Stimulated activated naive B cell treated with anti-CD40 and anti-IgM and Interleukin-4, amounts not matched to agents 10 μg/mL and 1 μg/mL and 100 μg/mL, for 72 hours (primary cell): ENCODE data around the gene CLEC1A.

Experiments used
- ATAC-seq, 2 donors: fragments of 150-1000 bp; cut with Tn5 transposase; replicated peaks; 2 replicates each; pipeline ENCODE4 v1.10.0; 2021; ENCODE audit warnings: moderate library complexity in 1 of 2
- DNase-seq: peaks from one replicate; pipeline ENCODE4 v3.0.0; 2021
- H3K27ac Mint-ChIP-seq: one replicate; pipeline ENCODE4 v1.8.0; 2022; ENCODE audit warnings: mild to moderate bottlenecking, mixed read lengths
- H3K27me3 Mint-ChIP-seq, 2 donors: one replicate each; pipeline ENCODE4 v1.8.0; 2022; ENCODE audit warnings: mixed read lengths in 2 of 2
- H3K36me3 Mint-ChIP-seq, 2 donors: one replicate each; pipeline ENCODE4 v1.8.0; 2022; ENCODE audit warnings: mixed read lengths in 2 of 2, mild to moderate bottlenecking in 1 of 2
- H3K4me1 Mint-ChIP-seq, 2 donors: one replicate each; pipeline ENCODE4 v1.8.0; 2022; ENCODE audit warnings: mixed read lengths in 2 of 2, mild to moderate bottlenecking in 1 of 2
- H3K4me3 Mint-ChIP-seq, 2 donors: one replicate each; pipeline ENCODE4 v1.8.0; 2022; ENCODE audit warnings: mild to moderate bottlenecking in 2 of 2, mixed read lengths in 2 of 2, moderate library complexity in 1 of 2
- H3K9me3 Mint-ChIP-seq, 2 donors: one replicate each; pipeline ENCODE4 v1.8.0; 2022; ENCODE audit warnings: mixed read lengths in 2 of 2, mild to moderate bottlenecking in 1 of 2

Gene CLEC1A

DNA sequence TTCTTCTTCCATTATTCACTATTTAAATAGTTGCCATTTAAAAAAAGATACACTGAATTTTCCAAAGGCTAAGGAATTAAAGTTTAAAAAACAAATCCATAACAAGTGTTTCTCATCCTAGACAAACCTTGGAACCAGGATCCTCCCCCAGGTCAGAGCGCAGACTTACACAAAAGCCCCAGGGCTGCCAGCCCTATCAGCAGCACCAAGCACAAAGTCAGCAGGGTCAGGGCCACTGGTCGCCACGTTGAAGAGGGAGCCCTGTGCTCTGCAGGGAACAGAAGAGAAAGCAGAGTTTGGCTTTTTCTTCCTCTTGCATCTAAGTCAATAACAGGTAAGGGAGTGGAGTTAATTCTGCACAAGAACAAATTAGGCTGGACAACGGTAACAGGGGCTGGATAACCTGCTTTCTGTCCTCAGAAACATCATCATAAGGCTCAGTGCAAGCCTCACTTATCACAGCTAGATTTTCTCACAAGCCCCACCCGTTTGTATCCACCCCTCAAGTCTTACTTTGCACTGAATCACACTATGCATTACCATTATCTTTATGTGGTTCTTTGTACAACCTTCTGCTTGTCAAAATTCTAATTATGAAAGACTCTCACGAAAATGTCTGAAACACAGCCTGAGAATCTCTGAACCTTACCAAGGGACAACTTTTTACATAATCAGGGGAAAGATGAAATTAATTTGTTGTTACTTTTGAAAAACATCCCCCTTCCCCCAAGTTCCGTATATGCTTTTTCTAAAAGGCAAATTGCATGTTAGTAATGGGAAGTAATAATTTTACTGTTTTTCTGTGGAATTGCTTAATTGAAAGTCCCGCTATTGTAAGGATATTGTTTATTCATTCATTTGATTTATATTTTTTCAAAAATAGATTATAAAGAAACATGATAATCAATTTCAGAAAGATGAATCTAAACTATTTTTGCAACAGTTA, 9.6 kb downstream of the CLEC1A start:
- H3K27ac Mint-ChIP-seq: no peak overlapping the region
- H3K9me3 Mint-ChIP-seq: peaks cover 5 to 6% of the 10 kb centered on the region in 2 donors
- peaks cover 0 to 6% of the 10 kb centered on the region in 2 donors for H3K36me3 Mint-ChIP-seq
- ATAC-seq: no peak
- no peak overlapping the region for H3K4me3 Mint-ChIP-seq
- H3K4me1 Mint-ChIP-seq: peaks cover 0 to 3% of the 10 kb centered on the region in 2 donors
- H3K27me3 Mint-ChIP-seq: peaks cover 12 to 17% of the 10 kb centered on the region in 2 donors
- DNase-seq: no peak

DNA sequence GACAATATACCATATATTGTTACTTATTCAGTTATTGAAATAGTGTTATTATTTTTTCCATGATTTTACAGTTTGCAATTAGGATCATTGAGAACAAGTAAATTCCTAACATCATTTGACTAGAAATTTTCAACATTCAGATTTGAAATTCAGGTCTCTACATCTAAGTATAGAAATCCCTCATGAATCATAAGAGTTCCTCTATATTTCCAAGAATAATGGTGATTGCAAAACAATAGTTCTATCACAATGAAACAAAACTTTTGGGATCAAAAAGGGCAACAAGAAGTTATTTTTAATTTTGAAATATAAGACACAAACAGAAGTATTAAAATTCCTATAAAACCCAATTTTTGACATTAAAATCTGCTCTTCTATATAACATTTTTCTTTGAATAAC, 10.8 kb downstream of the CLEC1A start:
- ATAC-seq (no peak), DNase-seq (no peak)
- Mint-ChIP-seq H3K4me3 (no peak overlapping the region), H3K36me3 (peaks cover 2 to 11% of the 10 kb centered on the region in 2 donors), H3K27ac (no peak overlapping the region), H3K9me3 (peaks cover 9 to 15% of the 10 kb centered on the region in 2 donors), H3K27me3 (peaks cover 17 to 19% of the 10 kb centered on the region in 2 donors), H3K4me1 (peaks cover 0 to 3% of the 10 kb centered on the region in 2 donors)

DNA sequence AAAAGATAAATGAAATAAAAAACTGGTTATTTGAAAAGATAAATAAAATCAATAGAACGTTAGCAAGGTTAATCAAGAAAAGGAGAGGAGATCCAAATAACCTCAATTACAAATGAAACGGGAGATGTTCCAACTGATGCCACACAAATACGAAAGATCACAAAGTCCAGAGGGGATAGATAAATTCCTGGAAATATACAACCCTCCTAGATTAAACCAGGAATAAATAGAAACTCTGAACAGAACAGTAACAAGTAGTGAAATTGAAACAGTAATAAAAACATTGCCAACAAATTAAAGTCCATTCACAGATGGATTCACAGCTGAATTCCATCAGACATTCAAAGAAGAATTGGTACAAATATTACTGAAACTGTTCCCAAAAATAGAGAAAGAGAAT, 12.4 kb downstream of the CLEC1A start:
- Mint-ChIP-seq H3K9me3 (peaks cover 9 to 18% of the 10 kb centered on the region in 2 donors), H3K4me3 (no peak overlapping the region), H3K4me1 (peaks cover 0 to 3% of the 10 kb centered on the region in 2 donors), H3K27me3 (peaks cover 28 to 36% of the 10 kb centered on the region in 2 donors), H3K36me3 (peaks cover 2 to 11% of the 10 kb centered on the region in 2 donors), H3K27ac (no peak overlapping the region)
- DNase-seq (no peak), ATAC-seq (no peak)

DNA sequence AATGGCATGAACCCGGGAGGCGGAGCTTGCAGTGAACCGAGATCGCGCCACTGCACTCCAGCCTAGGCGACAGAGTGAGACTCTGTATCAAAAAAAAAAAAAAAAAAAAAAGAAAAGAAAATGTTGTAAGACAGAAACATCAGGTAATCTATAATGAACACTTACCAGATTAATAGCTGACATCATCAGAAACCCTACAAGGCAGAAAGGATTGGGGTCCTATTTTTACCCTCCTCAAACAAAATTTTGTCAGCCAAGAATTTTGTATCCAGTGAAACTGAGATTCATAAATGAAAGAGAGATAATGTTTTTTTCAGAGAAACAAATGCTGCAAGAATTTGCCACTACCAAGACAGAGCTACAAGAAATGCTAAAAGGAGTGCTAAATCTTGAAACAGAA, 14.1 kb downstream of the CLEC1A start:
- ATAC-seq (no peak), DNase-seq (no peak)
- H3K4me3 Mint-ChIP-seq: no peak overlapping the region
- no peaks in the 10 kb centered on the region for H3K4me1 Mint-ChIP-seq
- H3K27ac Mint-ChIP-seq: no peak overlapping the region
- H3K9me3 Mint-ChIP-seq: peaks cover 11 to 18% of the 10 kb centered on the region in 2 donors
- peaks cover 2 to 11% of the 10 kb centered on the region in 2 donors for H3K36me3 Mint-ChIP-seq
- H3K27me3 Mint-ChIP-seq: peaks cover 25 to 44% of the 10 kb centered on the region in 2 donors

DNA sequence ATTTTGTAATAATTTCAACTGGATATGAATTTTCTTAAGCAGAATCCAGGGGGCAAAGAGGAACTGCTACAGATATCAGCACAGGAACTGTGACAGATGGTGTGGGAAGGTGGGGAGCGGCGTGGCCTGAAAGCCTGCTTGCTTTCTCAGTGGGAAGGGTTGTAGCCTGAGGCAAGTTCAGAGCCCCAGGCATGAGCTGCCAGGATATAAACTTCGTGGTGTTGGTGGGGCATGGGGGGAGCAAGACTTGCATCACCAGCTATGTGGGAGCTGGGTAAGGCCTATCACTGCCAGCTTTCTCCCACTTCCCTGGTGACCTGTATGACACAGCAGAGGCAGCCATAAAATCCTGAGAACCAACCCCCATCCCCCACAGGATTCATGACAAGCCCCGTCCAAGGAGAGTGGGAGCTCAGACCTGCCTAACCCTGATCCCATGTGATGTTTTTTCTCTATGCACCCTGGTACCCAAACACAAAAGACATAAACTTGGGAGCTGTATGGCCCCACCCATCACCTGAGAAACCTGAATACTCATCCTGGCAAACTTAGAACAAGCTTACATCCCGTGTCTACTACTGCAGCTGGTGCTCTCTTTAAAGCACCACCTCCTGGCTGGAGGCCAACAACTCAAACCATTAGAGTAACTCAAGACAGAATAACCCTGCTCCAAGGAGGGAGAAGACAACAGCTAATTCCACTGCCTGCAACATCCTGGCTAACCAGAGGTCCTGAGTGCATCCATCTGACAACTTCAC, 16.5 kb downstream of the CLEC1A start:
- no peak for ATAC-seq
- DNase-seq: no peak
- H3K36me3 Mint-ChIP-seq: peaks cover 2 to 11% of the 10 kb centered on the region in 2 donors
- H3K27ac Mint-ChIP-seq: no peak overlapping the region
- H3K4me1 Mint-ChIP-seq: peaks cover 2 to 5% of the 10 kb centered on the region in 2 donors
- H3K27me3 Mint-ChIP-seq: peaks cover 27 to 51% of the 10 kb centered on the region in 2 donors
- H3K4me3 Mint-ChIP-seq: no peak overlapping the region
- peaks cover 11 to 18% of the 10 kb centered on the region in 2 donors for H3K9me3 Mint-ChIP-seq

DNA sequence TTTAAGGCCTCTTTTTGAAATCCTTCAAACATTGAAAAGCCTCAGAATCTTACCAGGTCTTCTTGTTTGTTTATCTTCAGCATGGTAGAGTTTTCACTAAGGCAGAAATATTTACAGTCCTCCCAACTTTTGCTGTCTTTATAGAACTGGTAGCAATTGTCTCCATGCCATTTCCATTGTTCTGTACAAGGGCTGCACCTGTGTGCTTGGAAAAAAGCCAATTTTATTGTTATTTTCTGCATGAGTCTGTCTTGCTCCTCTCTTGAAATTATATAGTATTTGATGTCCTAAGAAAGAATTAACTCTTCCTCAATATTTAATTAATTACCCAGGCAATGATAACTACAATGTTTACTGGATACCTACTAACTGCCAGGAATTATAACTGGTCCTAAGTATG, 23.3 kb downstream of the CLEC1A start:
- Mint-ChIP-seq H3K4me3 (no peak overlapping the region), H3K27ac (no peak overlapping the region)

DNA sequence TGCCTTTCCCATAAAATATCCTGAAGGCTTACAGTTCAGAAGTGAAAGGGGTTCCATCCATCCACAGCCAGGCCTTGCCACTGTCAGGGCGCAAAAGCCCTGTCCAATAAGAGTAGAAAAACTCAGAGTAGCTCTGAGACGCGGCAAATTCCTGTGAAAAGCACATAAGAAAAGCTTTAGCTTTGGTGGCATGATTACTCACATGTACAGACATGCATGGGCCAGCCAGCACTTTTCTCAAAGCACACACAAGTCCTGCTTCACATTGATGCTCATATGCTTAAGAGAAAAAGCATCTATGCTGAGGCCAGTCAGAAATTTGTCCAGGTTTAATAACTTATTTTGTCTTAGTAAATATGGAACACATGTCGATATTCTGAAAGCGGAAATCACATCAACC, 25.5 kb downstream of the CLEC1A start:
- no peak for DNase-seq
- H3K9me3 Mint-ChIP-seq: no peaks in the 10 kb centered on the region
- no peak for ATAC-seq
- no peaks in the 10 kb centered on the region for H3K36me3 Mint-ChIP-seq
- no peak overlapping the region for H3K4me3 Mint-ChIP-seq
- peaks cover 2 to 21% of the 10 kb centered on the region in 2 donors for H3K4me1 Mint-ChIP-seq
- H3K27me3 Mint-ChIP-seq: peaks cover 30 to 35% of the 10 kb centered on the region in 2 donors
- H3K27ac Mint-ChIP-seq: no peak overlapping the region

More for the DNA sequence above, 23.3 kb downstream of the CLEC1A start:
- ATAC-seq (no peak), DNase-seq (no peak)
- H3K9me3 Mint-ChIP-seq: peaks cover 0 to 1% of the 10 kb centered on the region in 2 donors
- no peaks in the 10 kb centered on the region for H3K36me3 Mint-ChIP-seq
- H3K4me1 Mint-ChIP-seq: peaks cover 3 to 8% of the 10 kb centered on the region in 2 donors
- peaks cover 25 to 35% of the 10 kb centered on the region in 2 donors for H3K27me3 Mint-ChIP-seq

DNA sequence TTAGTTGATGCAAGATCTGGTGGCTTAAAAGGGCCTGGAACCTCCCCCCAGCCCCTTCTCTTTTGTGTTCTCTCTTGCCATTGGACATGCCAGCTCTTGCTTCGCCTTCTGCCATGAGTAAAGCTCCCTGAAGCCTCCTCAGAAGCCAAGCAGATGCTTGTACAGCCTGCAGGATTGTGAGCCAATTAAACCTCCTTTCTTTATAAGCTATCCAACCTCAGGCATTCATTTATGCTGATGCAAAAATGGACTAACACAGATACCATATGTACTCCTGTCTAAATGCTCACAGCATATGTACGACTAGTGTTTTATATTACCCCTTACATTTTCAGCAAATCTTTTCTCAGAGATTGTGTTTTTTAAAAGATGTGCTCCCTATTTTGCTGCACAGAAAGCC, 26.7 kb downstream of the CLEC1A start:
- no peak for ATAC-seq
- no peak overlapping the region for H3K27ac Mint-ChIP-seq
- DNase-seq: no peak
- H3K4me1 Mint-ChIP-seq: peaks cover 6 to 21% of the 10 kb centered on the region in 2 donors
- no peak overlapping the region for H3K4me3 Mint-ChIP-seq
- no peaks in the 10 kb centered on the region for H3K36me3 Mint-ChIP-seq
- peaks cover 30 to 33% of the 10 kb centered on the region in 2 donors for H3K27me3 Mint-ChIP-seq
- H3K9me3 Mint-ChIP-seq: no peaks in the 10 kb centered on the region

DNA sequence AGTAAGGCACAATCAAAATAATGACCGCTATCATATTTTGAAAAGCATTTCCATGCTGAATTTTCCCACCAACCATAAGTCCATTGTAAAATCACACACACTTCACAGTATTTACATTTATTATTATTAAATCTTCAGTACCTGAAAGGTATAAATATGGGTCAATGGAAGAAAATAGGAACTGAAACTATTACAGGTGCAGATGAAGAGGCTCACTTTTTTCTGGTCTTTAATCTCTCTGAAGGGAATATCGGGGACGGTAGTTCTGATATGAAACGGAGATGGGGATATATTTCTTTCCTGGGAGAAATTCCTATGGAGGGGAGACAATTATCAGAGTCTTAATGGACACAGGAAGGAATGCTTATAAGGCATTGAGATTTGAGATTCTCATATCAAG, 28.4 kb downstream of the CLEC1A start:
- DNase-seq (no peak), ATAC-seq (no peak)
- Mint-ChIP-seq H3K9me3 (no peaks in the 10 kb centered on the region), H3K36me3 (no peaks in the 10 kb centered on the region), H3K27ac (no peak overlapping the region), H3K27me3 (peaks cover 30 to 39% of the 10 kb centered on the region in 2 donors), H3K4me3 (no peak overlapping the region), H3K4me1 (peaks cover 6 to 21% of the 10 kb centered on the region in 2 donors)

DNA sequence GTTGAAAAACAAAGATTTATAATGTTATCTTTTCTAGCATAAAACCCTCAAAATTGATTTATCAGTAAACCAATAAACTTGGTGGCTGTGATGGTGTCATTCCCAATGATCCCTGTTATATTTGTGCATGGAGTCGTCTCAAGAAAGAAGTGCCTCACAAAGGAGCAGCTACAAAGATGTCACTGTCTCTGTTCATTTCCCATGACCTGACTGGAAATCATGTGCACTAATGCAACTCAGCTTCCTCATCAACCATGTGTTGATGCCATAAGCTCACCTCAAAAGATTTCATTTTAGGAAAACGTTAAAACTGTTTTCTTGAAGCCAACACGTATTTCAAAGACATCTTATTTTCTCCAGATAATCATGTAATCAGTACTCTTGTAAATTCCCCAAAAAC, 28.8 kb downstream of the CLEC1A start:
- ATAC-seq (no peak), DNase-seq (no peak)
- H3K9me3 Mint-ChIP-seq: no peaks in the 10 kb centered on the region
- H3K4me3 Mint-ChIP-seq: no peak overlapping the region
- peaks cover 6 to 21% of the 10 kb centered on the region in 2 donors for H3K4me1 Mint-ChIP-seq
- H3K36me3 Mint-ChIP-seq: no peaks in the 10 kb centered on the region
- H3K27me3 Mint-ChIP-seq: peaks cover 34 to 39% of the 10 kb centered on the region in 2 donors
- no peak overlapping the region for H3K27ac Mint-ChIP-seq

DNA sequence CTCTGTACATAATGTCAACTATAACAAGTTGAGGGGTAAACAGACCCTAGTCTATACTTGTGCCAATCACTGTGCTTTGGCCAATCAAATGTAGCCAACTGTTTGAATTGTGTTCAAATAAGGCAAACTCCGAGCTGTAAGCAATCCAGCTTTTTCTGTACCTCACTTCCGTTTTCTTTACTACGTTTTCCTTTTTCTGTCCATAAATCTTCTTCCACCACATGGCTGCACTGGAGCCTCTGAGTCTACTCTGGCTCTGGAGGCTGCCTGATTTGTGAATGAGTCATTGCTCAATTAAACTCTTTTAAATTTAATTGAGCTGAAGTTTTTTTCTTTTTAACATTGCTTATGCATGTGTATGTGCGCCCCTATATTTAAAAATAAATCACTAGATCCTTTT, 29.7 kb downstream of the CLEC1A start:
- H3K36me3 Mint-ChIP-seq: no peaks in the 10 kb centered on the region
- ATAC-seq: no peak
- H3K27me3 Mint-ChIP-seq: peaks cover 41 to 45% of the 10 kb centered on the region in 2 donors

DNA sequence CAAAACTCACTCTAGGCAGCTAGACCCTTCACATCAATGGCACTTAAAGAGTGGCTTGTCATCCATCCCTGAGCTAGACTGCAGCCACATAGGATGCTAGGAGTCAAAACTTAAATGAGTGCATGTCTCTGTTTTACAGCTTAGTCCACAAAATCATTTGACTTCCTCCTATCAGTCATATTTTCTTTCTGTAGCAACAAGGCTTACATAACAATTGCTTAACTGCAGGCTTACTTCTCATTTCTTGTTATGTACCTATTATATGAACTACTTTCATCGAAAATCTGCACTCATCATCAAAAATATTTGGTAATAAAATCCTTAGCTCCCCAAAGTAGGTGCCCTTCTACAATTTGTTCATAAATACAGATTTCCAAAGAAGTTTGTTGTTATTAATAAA, 30.1 kb downstream of the CLEC1A start:
- Mint-ChIP-seq H3K36me3 (no peaks in the 10 kb centered on the region), H3K9me3 (no peaks in the 10 kb centered on the region), H3K27ac (no peak overlapping the region), H3K4me3 (no peak overlapping the region), H3K27me3 (peaks cover 41 to 44% of the 10 kb centered on the region in 2 donors), H3K4me1 (peaks cover 6 to 21% of the 10 kb centered on the region in 2 donors)
- ATAC-seq: no peak
- DNase-seq: no peak

More for the DNA sequence above, 29.7 kb downstream of the CLEC1A start:
- DNase-seq: no peak
- no peak overlapping the region for H3K4me3 Mint-ChIP-seq
- H3K4me1 Mint-ChIP-seq: peaks cover 6 to 21% of the 10 kb centered on the region in 2 donors
- H3K27ac Mint-ChIP-seq: no peak overlapping the region
- no peaks in the 10 kb centered on the region for H3K9me3 Mint-ChIP-seq

DNA sequence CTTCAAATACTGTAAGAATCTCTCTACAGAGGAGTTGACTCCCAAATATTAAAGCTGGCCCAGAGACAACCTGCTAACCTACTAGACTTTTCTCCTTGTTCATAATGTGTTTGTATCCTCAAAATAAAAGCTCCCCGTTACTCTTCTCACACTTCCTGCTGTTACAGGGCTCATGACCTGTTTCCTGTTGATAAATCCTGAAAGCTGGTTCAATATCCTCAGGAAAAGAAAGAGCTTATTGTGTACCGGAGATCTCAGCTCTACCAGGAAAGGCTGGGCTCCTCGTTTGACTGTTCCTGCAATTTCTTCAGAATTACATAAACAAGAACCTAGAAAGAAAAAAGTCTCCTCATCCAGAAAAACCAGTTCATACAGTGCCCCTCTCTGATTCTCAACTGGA, 30.8 kb downstream of the CLEC1A start:
- Mint-ChIP-seq H3K36me3 (no peaks in the 10 kb centered on the region), H3K27ac (no peak overlapping the region), H3K27me3 (peaks cover 40 to 41% of the 10 kb centered on the region in 2 donors), H3K4me3 (no peak overlapping the region), H3K9me3 (no peaks in the 10 kb centered on the region), H3K4me1 (peaks cover 6 to 21% of the 10 kb centered on the region in 2 donors)
- no peak for ATAC-seq
- DNase-seq: no peak

DNA sequence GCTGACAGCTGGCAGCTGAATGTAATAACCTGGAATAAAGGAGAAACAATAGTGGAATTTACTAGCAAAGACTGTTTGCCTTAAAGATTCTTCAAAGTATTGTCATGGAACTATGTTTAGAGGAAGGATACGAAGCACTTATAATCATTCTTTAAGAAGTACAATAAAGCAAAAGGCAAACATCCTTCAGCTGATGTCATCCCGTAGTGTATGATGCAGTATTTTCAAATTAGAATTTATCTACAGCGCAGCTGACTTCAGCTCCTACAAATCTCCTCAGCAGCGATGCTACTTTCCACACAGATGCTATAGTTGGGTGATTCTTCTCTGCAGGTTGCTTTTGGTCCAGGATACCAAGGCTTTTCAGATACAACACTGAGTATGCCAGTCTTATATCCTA, 31.5 kb downstream of the CLEC1A start:
- Mint-ChIP-seq H3K4me1 (peaks cover 6 to 21% of the 10 kb centered on the region in 2 donors), H3K27me3 (peaks cover 35 to 37% of the 10 kb centered on the region in 2 donors), H3K36me3 (no peaks in the 10 kb centered on the region), H3K27ac (no peak overlapping the region), H3K9me3 (no peaks in the 10 kb centered on the region), H3K4me3 (no peak overlapping the region)
- ATAC-seq (no peak), DNase-seq (no peak)
